ELR (cell line): ENCODE data around the gene UNC5B.

Experiments
- DNase-seq: peaks from one replicate; pipeline ENCODE4 v3.0.0-alpha.2; 2015; ENCODE audit warnings: low read depth

UNC5B gene

DNA sequence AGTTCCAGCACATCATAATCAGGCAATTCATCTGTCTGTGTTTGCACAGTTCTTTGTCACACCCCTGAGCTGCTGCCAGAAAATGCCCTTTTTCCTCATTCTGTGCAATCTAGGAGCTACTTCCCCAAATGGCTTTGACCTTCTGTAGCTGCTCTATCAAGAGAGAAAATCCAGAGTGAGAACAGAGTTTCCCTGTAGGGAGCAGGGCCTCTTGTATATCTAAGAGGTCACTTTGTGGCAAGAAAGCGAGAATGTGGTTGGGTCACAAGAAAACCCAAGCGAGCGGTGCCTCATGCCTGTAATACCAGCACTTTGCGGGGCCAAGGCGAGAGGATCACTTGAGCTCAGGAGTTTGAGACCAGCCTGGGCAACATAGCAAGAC lies 131.0 kb downstream of the UNC5B start:
- no peak for DNase-seq

DNA sequence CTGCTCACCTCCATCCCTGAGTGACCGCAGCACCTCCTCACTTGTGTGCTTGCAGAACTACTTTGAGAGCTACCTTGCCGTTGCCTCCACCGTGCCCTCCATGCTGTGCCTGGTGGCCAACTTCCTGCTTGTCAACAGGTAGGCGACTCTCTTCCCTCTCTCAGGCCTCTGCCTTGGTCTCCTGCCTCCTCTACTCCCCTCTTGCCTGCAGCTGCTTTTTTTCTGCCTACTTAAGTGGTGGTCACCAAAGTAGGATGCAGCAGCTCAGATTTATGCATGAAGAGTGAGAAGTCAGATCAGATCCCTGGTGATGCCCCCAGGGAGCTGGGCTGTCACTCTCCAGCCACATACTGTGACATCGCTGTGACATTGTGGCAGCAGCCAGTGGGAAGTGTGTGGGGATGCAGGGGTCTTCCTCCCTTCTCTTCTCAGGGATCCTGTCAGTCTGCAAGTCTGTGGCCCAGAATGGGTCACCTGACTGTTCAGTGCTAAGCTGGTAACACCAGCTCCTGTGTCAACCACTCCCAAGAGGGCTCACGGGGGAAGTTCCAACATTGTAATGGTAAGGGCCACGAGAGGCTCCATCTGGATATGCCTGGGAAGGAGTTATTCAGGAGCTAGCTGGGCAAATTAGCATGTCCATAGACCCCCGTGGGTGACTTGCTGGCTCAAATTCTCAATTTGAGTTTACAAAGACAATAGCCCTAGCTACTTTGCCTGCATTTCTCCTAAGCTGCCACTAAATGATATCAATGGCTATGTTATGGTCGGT lies 132.0 kb downstream of the UNC5B start:
- DNase-seq: no peak

DNA sequence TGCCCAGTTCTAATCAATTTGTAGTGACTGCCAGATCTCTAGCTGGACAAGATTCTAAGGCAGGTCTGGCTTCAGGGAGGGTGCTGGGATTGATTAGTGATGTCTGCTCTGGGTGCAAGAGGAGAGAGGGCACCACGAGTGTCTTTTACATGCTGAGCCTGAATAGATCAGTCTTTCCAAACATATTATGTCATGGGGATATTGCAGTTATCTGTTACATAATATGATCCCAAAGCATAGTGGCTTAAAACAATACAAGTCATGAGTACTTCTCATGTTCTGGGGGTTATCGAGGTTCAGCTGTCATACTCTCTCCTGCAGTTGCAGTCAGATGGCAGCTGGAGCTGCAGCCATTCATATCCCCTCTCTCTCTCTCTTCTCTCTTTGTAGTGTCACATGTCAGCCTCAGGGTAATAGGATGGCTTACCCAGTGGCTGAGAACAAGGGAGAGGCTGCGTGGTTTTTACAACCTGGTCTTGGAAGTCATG lies 132.7 kb downstream of the UNC5B start:
- DNase-seq: no peak

DNA sequence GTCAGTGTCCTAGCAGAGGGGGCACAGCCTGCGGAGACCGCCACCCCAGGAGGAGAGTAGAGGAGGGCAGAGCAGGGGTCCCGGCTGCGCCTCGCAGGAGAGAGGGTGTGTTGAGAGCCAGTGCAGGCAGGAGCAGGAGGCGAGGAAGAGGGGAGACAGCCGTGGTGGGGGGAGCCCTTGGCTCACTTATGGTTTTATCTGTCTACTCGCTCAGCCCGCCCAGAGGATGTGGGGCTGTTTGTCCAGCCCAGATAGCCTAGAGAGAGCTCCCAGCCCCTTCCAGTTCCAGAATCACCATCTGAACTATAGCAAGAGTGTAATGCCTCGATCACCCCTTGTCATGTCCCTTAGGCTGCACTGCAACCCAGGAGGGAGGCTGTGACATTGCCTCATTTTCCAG lies 133.3 kb downstream of the UNC5B start:
- no peak for DNase-seq

DNA sequence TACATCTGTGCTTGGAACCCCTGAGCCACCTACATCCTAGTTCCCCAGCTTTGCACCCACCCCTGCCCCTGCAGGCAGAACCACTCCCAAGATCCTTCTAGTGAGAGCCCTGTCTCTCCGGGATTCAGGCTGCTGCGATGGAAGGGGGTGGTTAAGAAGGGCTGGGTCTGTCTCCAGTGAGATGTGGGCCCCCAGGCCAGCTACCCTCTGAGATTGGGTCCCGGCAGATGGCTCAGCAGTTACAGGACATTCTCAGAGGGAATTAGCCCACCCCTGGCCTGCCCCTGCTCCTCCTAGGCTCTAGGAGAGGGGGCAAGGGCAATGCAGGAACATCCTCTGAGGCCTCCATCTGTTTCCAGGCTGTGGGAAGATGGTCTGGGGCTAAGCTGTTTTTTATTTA lies 134.4 kb downstream of the UNC5B start:
- no peak for DNase-seq

DNA sequence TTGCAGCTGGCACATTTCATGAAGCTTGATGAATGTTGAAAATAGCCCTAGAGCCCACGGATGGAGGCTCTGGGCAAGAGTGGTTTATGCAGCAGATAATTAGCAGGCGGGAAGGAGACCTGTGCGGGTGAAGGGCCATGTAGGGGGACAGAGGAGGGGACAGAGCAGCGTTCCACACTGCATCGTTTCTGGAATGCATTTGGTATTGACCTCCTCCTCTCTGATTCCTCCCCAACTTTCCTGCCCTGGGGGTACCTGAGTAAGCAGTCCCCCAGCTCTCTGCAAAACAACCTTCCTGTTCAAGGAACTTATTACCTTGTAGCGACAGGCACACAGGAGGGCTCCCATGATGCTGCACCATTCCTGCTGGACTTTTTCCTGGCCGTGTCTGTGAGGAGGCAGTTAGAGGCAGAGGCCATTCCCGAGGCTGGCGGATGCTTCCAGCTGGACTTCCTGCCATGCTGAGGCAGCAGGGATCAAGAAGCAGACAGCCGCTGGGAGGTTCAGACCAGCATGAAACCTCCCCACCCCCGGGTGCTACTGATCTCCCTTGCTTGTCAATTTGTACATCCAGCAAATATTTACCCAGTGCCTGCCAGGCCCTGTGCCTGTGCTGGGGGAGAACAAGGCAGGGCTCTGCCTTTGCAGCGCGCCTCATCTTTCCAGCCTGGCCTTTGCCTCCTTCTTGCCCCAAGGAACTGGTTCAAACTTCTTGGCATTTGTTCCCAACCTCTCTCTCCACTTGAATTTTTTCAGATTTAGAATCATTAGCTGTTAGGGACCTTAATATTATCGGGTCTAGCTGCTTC lies 135.4 kb downstream of the UNC5B start:
- DNase-seq: no peak

DNA sequence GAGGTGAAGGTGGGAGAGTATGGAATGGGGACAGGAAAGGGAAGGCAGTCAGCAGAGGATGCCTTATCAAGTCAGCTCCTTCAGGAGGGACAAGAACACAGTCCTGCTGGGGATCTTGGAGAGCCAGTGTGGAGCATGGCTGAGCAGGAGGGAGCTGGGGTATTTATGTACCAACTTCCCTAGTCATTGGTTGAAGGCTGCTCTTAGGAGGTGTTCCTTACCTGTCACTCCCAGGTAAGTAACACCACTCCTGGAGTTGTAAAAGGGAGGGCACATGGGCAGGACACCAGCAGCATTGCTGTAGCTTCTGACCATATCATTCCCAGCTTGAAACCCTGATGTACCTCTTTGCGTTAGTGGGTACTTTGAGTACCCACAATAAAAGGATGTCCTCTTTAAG lies 136.5 kb downstream of the UNC5B start:
- no peak for DNase-seq

DNA sequence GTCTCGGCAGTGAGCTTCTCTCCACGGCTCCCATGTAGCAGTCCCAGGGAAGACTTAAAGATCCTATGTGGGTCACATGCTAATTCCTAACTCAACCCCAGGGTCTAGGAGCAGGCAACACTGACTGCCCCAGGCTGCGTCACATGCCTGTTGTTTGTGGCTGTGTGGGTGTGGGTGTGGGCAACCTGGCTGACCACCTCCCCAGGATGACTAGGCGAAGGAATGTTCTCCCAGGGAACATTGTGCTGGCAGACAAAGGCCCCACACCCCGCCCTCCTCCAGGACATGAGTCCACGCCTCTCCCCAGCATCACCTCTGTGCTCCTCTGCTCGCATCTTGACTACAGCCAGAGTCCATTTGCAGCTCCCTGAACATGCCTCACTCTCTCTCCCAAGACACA lies 137.0 kb downstream of the UNC5B start:
- DNase-seq: peak; percentile 44

DNA sequence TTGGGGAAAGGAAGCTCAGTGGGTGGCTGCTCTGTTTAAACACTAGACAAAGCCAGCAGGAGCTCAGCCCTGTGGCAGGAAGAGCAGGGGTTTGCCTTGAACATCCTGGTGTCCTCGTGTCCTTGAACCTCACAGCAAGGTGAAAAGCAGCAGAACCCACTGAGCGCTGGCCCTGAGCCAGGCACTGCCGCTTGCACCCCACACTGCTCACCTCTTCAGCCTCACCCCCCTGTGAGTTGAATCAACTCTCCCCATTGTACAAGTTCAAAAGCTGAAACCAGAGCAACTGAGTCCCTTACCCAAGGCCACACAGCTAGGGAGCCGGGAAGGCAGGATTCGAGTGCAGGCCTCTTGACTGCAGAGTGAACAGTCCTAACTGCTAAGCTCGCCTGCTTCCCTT lies 138.7 kb downstream of the UNC5B start:
- DNase-seq: no peak

DNA sequence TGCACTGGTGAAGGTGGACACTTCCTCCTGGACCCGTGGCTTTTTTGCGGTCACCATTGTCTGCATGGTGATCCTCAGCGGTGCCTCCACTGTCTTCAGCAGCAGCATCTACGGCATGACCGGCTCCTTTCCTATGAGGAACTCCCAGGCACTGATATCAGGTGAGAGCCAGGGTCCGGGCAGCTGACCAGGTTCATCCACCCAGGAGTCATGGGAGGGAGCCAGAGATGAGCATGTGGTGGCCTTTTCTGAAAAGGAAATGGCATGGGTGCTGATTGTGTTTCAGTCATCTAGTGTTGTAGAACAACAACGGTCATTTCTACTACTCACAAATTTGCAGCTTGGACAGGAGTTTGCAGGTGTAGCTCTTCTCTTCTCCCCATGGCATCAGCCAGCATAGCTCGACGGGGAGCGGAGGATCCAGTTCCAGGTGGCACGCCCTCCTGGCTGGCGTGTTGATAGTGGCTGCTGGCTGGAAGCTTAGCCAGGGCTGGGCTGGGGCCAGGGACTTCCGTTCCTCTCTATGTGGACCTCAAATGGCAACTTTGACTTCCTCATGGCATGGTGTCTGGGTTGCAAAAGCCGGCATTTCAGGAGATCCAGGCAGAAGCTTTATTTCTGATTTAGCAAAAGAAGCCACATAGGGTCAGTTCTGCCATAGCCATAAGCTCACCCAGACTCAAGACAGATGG lies 139.4 kb downstream of the UNC5B start:
- no peak for DNase-seq
